GM12892 (cell line): ENCODE measurements around the gene CNOT2.

Source experiments
- DNase-seq: peaks from one replicate; pipeline ENCODE4 v3.0.0; 2011; ENCODE audit not compliant: insufficient read length
- FAIRE-seq: peaks from 2 replicates; lab custom pipeline; 2011; peaks lifted over from hg19 to GRCh38; lab: Jason Lieb, UNC
- POLR2A ChIP-seq: IDR thresholded peaks from 2 replicates; pipeline ENCODE4 v1.6.1; 2011; ENCODE audit warnings: low read depth, low read length, control low read depth
- POLR2AphosphoS5 ChIP-seq: IDR thresholded peaks from 2 replicates; pipeline ENCODE4 v1.6.1; 2011; ENCODE audit warnings: low read depth, low read length, control low read depth
- TAF1 ChIP-seq: IDR thresholded peaks from 2 replicates; pipeline ENCODE4 v1.6.1; 2011; ENCODE audit warnings: low read depth, mild to moderate bottlenecking, control low read depth, low read length, borderline replicate concordance

The CNOT2 gene

DNA sequence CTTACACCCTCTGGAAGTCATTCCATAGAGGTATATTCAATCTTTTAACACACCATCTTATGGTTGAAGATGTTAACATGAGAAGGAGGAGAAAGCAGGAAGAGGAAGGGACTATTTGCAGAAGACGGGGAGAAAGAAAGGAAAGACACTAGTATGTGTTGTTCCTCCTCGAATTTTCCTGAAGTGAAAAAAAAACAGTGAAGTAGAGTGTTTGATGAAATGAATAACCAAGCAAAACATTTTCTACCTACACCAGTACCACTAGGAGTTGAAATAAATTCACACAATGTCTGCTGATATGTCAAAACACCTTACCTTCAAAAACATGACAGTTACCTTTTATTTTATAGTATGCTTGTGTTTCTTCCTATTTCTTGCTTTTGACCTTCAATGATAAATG lies 1.4 kb upstream of the CNOT2 start:
- DNase-seq, result no peak
- no peak for FAIRE-seq
- TF ChIP-seq POLR2A (no peak), POLR2AphosphoS5 (no peak), TAF1 (no peak)

DNA sequence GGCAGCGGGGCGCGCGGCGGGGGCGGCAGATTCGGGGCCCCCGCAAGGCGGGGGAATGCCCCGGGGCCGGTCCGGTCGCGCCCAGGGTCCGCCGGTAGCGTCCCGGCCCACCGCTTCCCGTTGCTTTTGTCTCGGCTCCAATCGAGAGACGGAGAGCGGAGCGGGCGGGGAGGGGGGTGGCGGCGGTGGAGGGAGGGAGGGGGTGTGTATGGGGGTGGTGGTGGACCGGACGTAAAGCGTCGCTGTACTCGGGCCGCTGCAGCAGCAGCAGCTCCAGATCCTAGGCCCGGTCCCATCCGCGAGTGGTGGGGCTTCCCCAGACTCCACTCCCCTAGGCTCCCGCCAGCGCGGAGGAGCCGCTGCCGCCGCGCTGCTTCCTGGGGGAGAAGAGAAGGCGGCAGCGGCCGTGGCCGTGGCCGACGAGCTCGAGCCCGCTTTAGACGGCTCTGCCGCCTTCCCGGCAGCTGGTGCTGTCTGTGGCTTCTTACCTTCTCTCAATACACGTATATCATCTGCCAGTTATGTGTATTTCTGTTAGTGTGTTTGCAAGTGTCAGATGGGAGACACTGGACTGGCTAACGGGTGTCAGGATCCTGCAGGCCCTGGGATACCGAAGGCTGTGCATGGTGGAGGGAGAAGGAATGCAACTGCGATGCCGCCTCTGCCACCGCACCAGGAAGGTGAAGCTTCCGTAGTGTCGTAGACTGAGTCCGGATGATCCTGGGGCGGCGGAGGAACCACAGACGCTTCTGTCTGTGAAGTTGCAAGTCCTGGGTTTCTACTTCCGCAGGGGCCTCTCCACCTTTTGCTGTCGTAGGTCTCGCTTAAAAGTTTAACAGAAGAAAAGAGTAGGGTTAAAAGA lies 508 bp downstream of the CNOT2 start:
- TF ChIP-seq POLR2A (0 out of 2 replicates have a peak, but pooled peaks have one; percentile 16), TAF1 (no peak)
- DNase-seq, result peak; percentile 49
- FAIRE-seq, result peak; percentile 86

DNA sequence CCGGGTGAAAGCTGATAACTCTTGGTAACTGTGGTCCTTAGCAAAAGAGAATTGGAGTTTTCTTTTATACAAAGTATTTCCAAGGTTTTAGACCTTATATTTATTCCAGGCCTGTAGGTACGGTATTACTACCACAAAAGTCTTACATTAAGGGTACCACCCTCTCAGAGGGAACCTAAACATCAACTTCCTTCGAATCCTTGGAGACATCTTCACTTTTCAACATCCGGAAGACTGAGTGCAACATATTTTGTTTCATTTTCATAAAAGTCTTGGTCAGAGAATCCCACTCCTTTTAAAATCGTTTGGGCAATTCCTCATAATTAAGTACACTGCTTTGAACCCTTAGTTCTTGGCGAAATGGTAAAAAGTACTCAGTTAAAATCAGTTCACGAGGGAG lies 1.2 kb downstream of the CNOT2 start:
- DNase-seq (no peak), FAIRE-seq (no peak)
- TF ChIP-seq POLR2A (no peak), POLR2AphosphoS5 (no peak), TAF1 (no peak)

DNA sequence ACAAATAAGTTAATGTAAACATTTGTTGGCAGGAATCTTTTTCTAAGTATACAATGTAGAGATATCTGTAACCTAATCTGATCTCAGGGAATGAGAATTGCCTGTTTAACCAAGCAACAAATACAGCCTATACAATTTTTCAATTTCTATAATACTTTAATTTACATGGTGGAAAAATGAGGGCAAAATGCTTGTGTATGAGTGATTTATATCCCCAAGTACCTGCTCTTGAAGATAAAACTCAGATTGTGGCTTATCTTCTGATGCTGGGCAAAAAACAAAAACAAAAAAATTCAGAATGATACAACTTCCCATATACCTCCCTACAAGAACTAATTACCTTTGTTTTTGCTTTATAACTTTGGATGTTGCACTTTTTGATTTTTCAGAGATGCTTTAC lies 2.2 kb downstream of the CNOT2 start:
- TF ChIP-seq TAF1, result no peak
- TF ChIP-seq POLR2AphosphoS5, result no peak
- TF ChIP-seq POLR2A, result no peak
- DNase-seq (no peak), FAIRE-seq (no peak)

DNA sequence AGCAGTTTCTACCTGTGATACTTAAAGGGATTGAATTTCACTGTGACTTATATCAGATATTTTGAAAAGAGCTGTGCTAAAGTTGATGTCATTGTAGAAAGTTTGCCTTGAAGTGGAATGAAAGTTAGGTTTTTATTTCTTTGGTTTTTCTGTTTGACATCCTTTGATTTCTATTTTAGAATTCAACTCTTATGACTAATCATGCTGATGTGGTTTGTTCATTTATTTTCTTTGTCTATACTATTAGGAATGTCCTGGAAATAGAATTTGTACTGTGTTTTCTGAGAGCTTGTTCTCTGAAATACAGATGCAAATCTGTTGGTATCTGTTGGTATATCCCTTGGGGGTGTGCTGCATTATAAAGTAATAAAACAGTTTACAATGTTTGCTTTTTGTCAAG lies 3.3 kb downstream of the CNOT2 start:
- no peak for TF ChIP-seq POLR2AphosphoS5
- TF ChIP-seq POLR2A, result no peak
- no peak for TF ChIP-seq TAF1
- DNase-seq (no peak), FAIRE-seq (no peak)

DNA sequence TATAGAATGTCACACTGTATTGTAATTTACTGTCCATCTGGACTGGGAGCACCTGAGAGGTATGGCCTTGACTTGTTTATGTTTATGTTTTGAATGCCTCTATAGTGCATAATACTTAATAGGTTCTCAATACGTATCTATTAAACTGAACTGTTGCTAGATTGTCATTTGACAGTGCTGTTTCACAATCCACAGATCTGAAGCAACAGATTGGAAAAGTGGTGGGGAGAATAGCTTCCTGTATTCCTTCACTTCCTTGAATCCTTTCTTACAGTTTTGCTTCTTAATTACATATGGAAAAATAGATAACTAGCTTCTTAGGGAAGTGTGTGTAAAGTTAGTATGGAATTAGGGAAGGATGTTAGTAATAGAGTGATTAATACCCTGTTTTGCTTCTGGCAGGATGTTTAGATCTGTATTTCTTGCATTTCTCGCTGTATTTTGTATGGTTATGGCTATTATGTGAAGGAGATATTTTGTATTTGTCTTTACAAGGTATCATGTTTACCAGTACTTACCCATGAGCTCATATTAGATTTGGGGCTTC lies 4.5 kb downstream of the CNOT2 start:
- DNase-seq (no peak), FAIRE-seq (no peak)
- TF ChIP-seq POLR2A (no peak), TAF1 (no peak), POLR2AphosphoS5 (no peak)

DNA sequence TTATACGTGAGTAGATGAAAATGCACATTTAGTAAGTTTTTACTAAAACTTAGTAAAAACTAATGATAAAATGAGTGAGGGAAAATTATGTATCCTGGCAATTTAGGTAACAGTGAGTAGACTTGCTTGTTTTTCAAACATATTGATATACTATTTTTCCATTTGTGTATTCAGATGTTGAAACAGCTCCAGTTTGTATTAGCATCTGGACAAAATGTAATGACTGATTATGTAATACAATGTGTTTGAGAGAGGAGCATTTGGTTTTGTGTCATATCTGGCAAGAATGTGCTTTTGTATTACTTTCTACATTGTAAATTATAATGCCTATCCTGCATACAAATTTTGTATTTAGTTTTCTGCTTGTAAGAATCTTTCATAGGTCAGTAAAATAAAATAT lies 5.6 kb downstream of the CNOT2 start:
- FAIRE-seq (no peak), DNase-seq (no peak)
- TF ChIP-seq POLR2AphosphoS5 (no peak), TAF1 (no peak), POLR2A (no peak)

DNA sequence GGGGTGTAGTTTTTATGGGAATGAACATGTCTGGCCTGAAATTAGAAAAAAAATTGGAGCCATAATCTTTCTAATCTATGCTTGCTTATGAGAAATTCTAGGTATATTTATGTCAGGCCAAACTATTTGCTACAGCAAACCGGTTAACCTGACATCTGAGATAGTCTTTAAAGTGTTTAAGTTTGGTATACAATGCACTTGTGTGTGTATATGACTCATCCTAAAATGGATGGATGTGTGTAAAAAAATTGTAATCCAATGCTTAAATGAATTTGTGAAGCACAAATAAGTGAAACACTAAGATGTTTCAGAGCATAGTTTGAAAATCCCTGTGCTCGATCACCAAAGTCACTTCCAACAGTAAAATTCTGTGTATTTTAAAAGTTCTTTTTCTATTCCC lies 6.7 kb downstream of the CNOT2 start:
- FAIRE-seq (no peak), DNase-seq (no peak)
- TF ChIP-seq POLR2AphosphoS5 (no peak), POLR2A (no peak), TAF1 (no peak)

DNA sequence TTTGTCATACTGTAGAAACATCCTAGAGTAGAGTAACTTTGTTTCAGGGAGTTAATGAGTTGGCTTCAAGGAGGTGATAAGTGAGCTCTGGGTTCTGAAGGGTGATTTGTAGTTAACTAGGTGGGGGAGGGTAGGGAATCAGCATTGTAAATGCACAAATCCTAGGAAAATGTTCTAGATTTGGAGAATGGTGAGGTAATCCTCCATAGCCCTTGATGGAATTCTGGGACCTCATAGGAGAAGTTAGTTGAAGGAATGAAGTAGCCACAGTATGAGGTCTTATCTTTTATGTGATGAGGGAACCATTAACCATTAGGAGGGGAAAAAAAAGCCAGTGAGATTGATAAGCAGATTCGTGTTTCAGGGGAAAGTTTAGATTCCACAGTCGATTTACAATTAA lies 8.0 kb downstream of the CNOT2 start:
- DNase-seq (no peak), FAIRE-seq (no peak)
- no peak for TF ChIP-seq POLR2AphosphoS5
- TF ChIP-seq POLR2A, result no peak
- TF ChIP-seq TAF1, result no peak

DNA sequence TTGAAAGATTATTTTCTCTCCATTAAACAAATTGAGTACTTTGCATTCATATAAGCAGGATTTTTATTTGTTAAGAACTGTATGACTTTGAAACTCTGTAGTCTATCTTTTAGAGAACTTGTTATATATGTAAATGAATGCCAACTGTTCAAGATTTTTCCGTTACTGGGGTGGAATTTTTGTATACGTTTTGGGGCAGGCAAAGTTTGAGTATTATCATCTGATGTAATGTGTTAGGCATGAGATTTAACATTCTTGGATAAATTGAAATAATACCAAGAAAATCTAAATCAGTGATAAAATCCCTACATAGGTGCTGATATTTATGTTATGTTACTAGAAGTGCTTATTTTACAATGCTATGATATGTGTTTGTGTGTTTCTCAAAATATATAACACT lies 8.4 kb downstream of the CNOT2 start:
- no peak for TF ChIP-seq POLR2A
- no peak for TF ChIP-seq POLR2AphosphoS5
- no peak for TF ChIP-seq TAF1
- DNase-seq, result no peak
- no peak for FAIRE-seq

DNA sequence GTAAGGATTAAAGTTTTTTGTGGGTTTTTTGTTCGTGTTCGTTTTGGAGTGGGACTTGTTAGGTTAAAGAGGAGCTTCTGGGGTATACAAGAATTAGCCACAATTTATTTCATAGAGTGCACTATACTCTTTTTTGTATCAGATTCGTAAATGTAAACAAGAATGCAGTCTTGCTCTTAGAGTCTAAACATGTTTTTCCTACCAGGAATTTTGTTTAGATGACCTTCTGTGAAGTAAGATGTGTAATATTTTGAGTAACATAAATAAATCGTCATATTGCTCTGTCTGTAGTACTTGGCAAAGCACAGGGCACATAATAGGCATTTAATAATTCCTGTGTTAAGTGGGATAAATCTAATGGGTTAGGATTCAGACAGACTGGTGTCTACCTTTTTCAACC lies 9.6 kb downstream of the CNOT2 start:
- TF ChIP-seq TAF1 (no peak), POLR2AphosphoS5 (no peak), POLR2A (no peak)
- no peak for FAIRE-seq
- no peak for DNase-seq

DNA sequence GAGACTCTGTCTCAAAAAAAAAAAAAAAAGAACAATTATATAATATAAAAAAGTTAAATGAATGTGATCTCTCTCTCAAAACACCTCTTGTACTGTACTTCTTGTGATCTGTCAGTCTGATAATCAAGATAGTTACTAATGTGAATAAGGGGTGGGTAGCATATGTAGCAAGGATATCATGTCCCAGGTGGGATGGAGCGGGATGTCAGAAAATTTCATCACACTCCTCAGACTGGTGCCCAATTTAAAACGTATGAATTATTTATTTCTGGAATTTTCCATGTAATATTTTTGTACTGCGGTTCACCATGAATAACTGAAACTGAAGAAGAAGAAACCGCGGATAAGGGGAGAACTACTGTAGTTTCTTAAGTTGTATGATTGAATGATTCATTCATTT lies 11.0 kb downstream of the CNOT2 start:
- DNase-seq (no peak), FAIRE-seq (no peak)
- TF ChIP-seq TAF1 (no peak), POLR2AphosphoS5 (no peak), POLR2A (no peak)
